Caco-2 (cell line): Measurements from ENCODE around the gene STK32B. TPM values are rescaled to one million over a fixed set of nuclear protein-coding genes. Genes with fewer than 3 reads are reported as not detected.

ENCODE experiments used
- BruUV-seq: library from RNA; stranded (reverse); fragments of 400-500 nt; replicated peaks from 2 replicates; lab custom pipeline; 2021; lab: Mats Ljungman, UMichigan
- CTCF ChIA-PET: fragments of 300-600 bp; sonication (Branson Sonifier 250); formaldehyde crosslinking; loops from one replicate; lab custom pipeline; 2022; ENCODE audit warnings: antibody characterized with exemption; lab: Charles Lee
- POLR2A ChIA-PET: fragments of 300-600 bp; sonication (Branson Sonifier 250); formaldehyde crosslinking; loops from one replicate; lab custom pipeline; 2022; ENCODE audit warnings: antibody characterized with exemption; lab: Charles Lee
- DNase-seq, 2 experiments: peaks; one replicate each; pipeline versions ENCODE4 v3.0.0 to v3.0.0-alpha.2; 2020 to 2022
- H3K27me3 ChIP-seq: replicated peaks from 2 replicates; pipeline ENCODE4 v1.6.0; 2011; ENCODE audit warnings: low read length; ENCODE audit not compliant: control insufficient read depth, insufficient read depth
- H3K36me3 ChIP-seq: 2 replicates; pipeline ENCODE4 v1.5.1; 2011; ENCODE audit warnings: low read length; ENCODE audit not compliant: control insufficient read depth, insufficient read depth
- H3K4me1 ChIP-seq: fragments of 250-450 bp; sonication (Bioruptor Pico); 2 replicates; pipeline ENCODE4 v1.5.1; 2020; ENCODE audit warnings: mild to moderate bottlenecking
- H3K4me3 ChIP-seq: 2 replicates; pipeline ENCODE4 v1.5.1; 2011; ENCODE audit warnings: low read depth, mild to moderate bottlenecking, control low read depth, low read length
- H3K9me3 ChIP-seq: fragments of 250-450 bp; sonication (Bioruptor Pico); 2 replicates; pipeline ENCODE4 v1.5.1; 2020; ENCODE audit warnings: mild to moderate bottlenecking, moderate library complexity
- H3K27ac Mint-ChIP-seq: one replicate; pipeline ENCODE4 v1.8.0; 2022; ENCODE audit warnings: mixed read lengths; ENCODE audit not compliant: unreplicated experiment
- H3K27me3 Mint-ChIP-seq: one replicate; pipeline ENCODE4 v1.8.0; 2022; ENCODE audit warnings: mixed read lengths; ENCODE audit not compliant: insufficient read depth, unreplicated experiment
- H3K36me3 Mint-ChIP-seq: one replicate; pipeline ENCODE4 v1.8.0; 2022; ENCODE audit warnings: mild to moderate bottlenecking, mixed read lengths; ENCODE audit not compliant: insufficient read depth, unreplicated experiment
- H3K4me1 Mint-ChIP-seq: one replicate; pipeline ENCODE4 v1.8.0; 2022; ENCODE audit warnings: low read depth, mixed read lengths; ENCODE audit not compliant: unreplicated experiment
- H3K4me3 Mint-ChIP-seq: one replicate; pipeline ENCODE4 v1.8.0; 2022; ENCODE audit warnings: mild to moderate bottlenecking, moderate library complexity, mixed read lengths; ENCODE audit not compliant: unreplicated experiment
- H3K9me3 Mint-ChIP-seq: one replicate; pipeline ENCODE4 v1.8.0; 2022; ENCODE audit warnings: mixed read lengths; ENCODE audit not compliant: unreplicated experiment
- CTCF ChIP-seq, 2 experiments: fragments of 200-600 bp in 1 of 2; IDR thresholded peaks; 1 replicate in 1 of 2; 2 replicates in 1 of 2; pipeline versions ENCODE4 v1.5.1 to v1.8.0; 2011 to 2022; ENCODE audit warnings: antibody characterized with exemption in 1 of 2, control low read depth in 1 of 2, inconsistent platforms in 1 of 2, low read depth in 1 of 2, low read length in 1 of 2, mild to moderate bottlenecking in 1 of 2, moderate library complexity in 1 of 2; ENCODE audit not compliant: insufficient read depth in 1 of 2, severe bottlenecking in 1 of 2, unreplicated experiment in 1 of 2
- intact Hi-C: fragments of 100-400 bp; cut with micrococcal nuclease; formaldehyde crosslinking; loops from one replicate; pipeline ENCODE4 v1.10.0; 2022; ENCODE audit not compliant: unreplicated experiment
- total RNA-seq: library from RNA; stranded (reverse); gene quantifications from 2 replicates; pipeline ENCODE4 v1.2.3, GENCODE V29; 2022

The STK32B gene
- total RNA-seq, 1 experiment from 2014 or later = 11.2 TPM

DNA sequence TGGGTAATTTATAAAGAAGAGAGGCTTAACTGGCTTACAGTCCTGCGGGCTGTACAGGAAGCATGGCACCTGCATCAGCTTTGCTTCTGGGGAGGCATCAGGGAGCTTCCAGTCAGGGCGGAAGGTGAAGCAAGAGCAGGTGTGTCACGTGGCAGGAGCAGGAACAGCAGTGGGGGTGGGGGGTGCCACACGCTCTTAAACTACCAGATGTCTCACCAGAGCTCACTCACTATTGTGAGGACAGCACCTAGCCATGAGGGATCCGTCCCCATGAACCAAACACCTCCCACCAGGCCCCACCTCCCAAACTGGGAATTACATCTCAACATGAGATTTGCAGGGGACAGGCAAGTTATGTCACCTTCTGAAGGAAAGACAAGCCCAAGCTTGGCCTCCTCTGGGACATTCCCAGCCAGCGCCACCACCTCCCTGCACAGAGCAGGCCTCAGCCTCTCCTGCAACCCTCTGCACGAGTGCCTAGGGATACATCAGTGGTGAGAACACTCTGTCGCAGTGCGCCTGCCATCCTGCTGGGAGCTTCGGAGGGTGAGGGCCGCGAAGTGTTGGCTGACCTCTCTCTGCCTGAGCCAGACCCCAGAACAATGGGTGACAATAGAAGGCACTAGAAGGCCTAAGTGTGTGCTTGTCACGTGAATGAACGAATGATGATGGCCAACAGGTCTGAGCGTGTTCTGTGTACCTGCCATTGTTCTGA is 412.8 kb downstream of the STK32B start:
- H3K4me3 Mint-ChIP-seq = no peak overlapping the region
- no TSS peak for BruUV-seq
- intact Hi-C loops = no loop called here
- TF ChIP-seq CTCF (IDR thresholded peaks at IDR 0.05; ENCODE audit: insufficient read depth in 1 of 2, low read depth in 1 of 2, low read length in 1 of 2, severe bottlenecking in 1 of 2, unreplicated experiment in 1 of 2) = no peak
- Histone ChIP-seq H3K4me1 (no peaks in the 10 kb centered on the region), H3K36me3 (no peaks in the 10 kb centered on the region), H3K4me3 (no peak overlapping the region), H3K27me3 (no peaks in the 10 kb centered on the region), H3K9me3 (no peaks in the 10 kb centered on the region)
- H3K27me3 Mint-ChIP-seq = peaks cover 5% of the 10 kb centered on the region
- no peaks in the 10 kb centered on the region for H3K9me3 Mint-ChIP-seq
- H3K36me3 Mint-ChIP-seq = no peaks in the 10 kb centered on the region
- POLR2A ChIA-PET = no interaction called here
- CTCF ChIA-PET = no interaction called here
- no peaks in the 10 kb centered on the region for H3K4me1 Mint-ChIP-seq
- no peak overlapping the region for H3K27ac Mint-ChIP-seq
- no peak for DNase-seq

DNA sequence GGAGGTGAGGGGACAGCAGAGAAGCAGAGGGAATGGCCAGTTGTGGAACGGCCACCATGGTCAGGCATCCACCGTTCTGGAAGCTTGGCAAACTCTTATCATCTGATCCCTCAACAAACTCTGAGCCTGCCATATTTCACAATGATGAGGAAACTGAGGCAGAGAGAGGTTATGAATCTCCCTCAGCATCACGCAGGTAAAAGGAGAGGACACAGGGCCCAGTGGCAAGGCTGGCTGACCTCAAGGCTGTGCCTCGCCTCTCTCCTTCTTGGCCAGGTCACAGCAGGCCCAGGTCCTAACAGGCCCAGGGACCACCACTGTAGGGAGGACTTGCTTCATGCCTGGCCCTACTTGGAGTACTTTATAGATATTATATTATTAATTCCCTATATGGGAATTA is 414.2 kb downstream of the STK32B start:
- no peak overlapping the region for H3K4me3 ChIP-seq
- intact Hi-C loops = no loop called here
- Mint-ChIP-seq H3K4me3 (no peak overlapping the region), H3K9me3 (no peaks in the 10 kb centered on the region), H3K27me3 (peaks cover 5% of the 10 kb centered on the region), H3K27ac (no peak overlapping the region), H3K4me1 (no peaks in the 10 kb centered on the region), H3K36me3 (no peaks in the 10 kb centered on the region)
- H3K27me3 ChIP-seq = no peaks in the 10 kb centered on the region
- TF ChIP-seq CTCF (IDR thresholded peaks at IDR 0.05; ENCODE audit: insufficient read depth in 1 of 2, low read depth in 1 of 2, low read length in 1 of 2, severe bottlenecking in 1 of 2, unreplicated experiment in 1 of 2) = no peak
- no peaks in the 10 kb centered on the region for H3K36me3 ChIP-seq
- no peaks in the 10 kb centered on the region for H3K9me3 ChIP-seq
- DNase-seq = no peak
- POLR2A ChIA-PET = no interaction called here
- H3K4me1 ChIP-seq = no peaks in the 10 kb centered on the region
- CTCF ChIA-PET = no interaction called here
- BruUV-seq = no TSS peak

- no peaks in the 10 kb centered on the region for H3K9me3 ChIP-seq
- no peak for DNase-seq
- no peaks in the 10 kb centered on the region for H3K9me3 Mint-ChIP-seq
- no peak overlapping the region for H3K4me3 Mint-ChIP-seq
- H3K4me1 ChIP-seq = no peaks in the 10 kb centered on the region
- H3K4me1 Mint-ChIP-seq = no peaks in the 10 kb centered on the region
- no peak overlapping the region for H3K27ac Mint-ChIP-seq
- no peak overlapping the region for H3K4me3 ChIP-seq
- POLR2A ChIA-PET = no interaction called here
- BruUV-seq = no TSS peak
- peaks cover 6% of the 10 kb centered on the region for H3K27me3 Mint-ChIP-seq
- no peak for TF ChIP-seq CTCF (IDR thresholded peaks at IDR 0.05; ENCODE audit: insufficient read depth in 1 of 2, low read depth in 1 of 2, low read length in 1 of 2, severe bottlenecking in 1 of 2, unreplicated experiment in 1 of 2)
- H3K36me3 Mint-ChIP-seq = peaks cover 2% of the 10 kb centered on the region
- H3K27me3 ChIP-seq = no peaks in the 10 kb centered on the region
- intact Hi-C loops = no loop called here
- CTCF ChIA-PET = no interaction called here
- no peaks in the 10 kb centered on the region for H3K36me3 ChIP-seq
These were observed 414.7 kb downstream of the STK32B start for GRCh38 chr4:5465956-5466355.
